CD14-positive monocyte (primary cell): ENCODE data around the gene WDR91. TPM values are rescaled to one million over a fixed set of nuclear protein-coding genes. Genes with fewer than 3 reads are reported as not detected.

Experiments used
- DNase-seq, 3 donors: peaks; one replicate each; pipeline ENCODE4 v3.0.0-alpha.2; 2011 to 2022
- H2AFZ ChIP-seq: 2 replicates; pipeline ENCODE4 v1.6.0; 2012; ENCODE audit warnings: mild to moderate bottlenecking, low read depth, low read length, inconsistent platforms; ENCODE audit not compliant: insufficient read depth, poor library complexity, severe bottlenecking
- H3K27ac ChIP-seq, 2 donors: 1 replicate in 1 of 2; 2 replicates in 1 of 2; pipeline ENCODE4 v1.5.1; 2012 to 2013; ENCODE audit warnings: low read length in 2 of 2, control low read depth in 1 of 2, inconsistent platforms in 1 of 2, low read depth in 1 of 2, mild to moderate bottlenecking in 1 of 2
- H3K27me3 ChIP-seq, 2 donors: one replicate each; pipeline versions ENCODE4 v1.6.0 to v1.6.1; 2011 to 2013; ENCODE audit warnings: low read length in 2 of 2; ENCODE audit not compliant: control insufficient read depth in 2 of 2, insufficient read depth in 2 of 2
- H3K36me3 ChIP-seq, 2 donors: replicated peaks in 1 of 2; 1 replicate in 1 of 2; 2 replicates in 1 of 2; pipeline versions ENCODE4 v1.5.1 to v1.6.1; 2012 to 2013; ENCODE audit warnings: low read length in 2 of 2, control low read depth in 1 of 2, inconsistent platforms in 1 of 2, mild to moderate bottlenecking in 1 of 2; ENCODE audit not compliant: insufficient read depth in 2 of 2, control insufficient read depth in 1 of 2
- H3K4me1 ChIP-seq, 2 donors: 1 replicate in 1 of 2; 2 replicates in 1 of 2; pipeline versions ENCODE4 v1.5.1 to v1.6.1; 2012 to 2013; ENCODE audit warnings: low read length in 2 of 2, control low read depth in 1 of 2, inconsistent platforms in 1 of 2, mild to moderate bottlenecking in 1 of 2, moderate library complexity in 1 of 2; ENCODE audit not compliant: insufficient read depth in 2 of 2, control insufficient read depth in 1 of 2
- H3K4me2 ChIP-seq: replicated peaks from 2 replicates; pipeline ENCODE3; 2012; ENCODE audit warnings: low read length, moderate library complexity, mild to moderate bottlenecking; ENCODE audit not compliant: poor library complexity, severe bottlenecking; ENCODE audit errors: extremely low read depth
- H3K4me3 ChIP-seq, 3 experiments: fragments of 200-600 bp in 1 of 3; sonication (generic) in 1 of 3; replicated peaks in 1 of 3; 1 replicate in 2 of 3; 2 replicates in 1 of 3; pipeline ENCODE4 v1.5.1; 2011 to 2013; ENCODE audit warnings: low read length in 3 of 3, mild to moderate bottlenecking in 3 of 3, control low read depth in 2 of 3, low read depth in 2 of 3, inconsistent platforms in 1 of 3, moderate library complexity in 1 of 3
- H3K79me2 ChIP-seq: 2 replicates; pipeline ENCODE4 v1.6.0; 2012; ENCODE audit warnings: mild to moderate bottlenecking, control low read depth, inconsistent platforms, low read length, moderate library complexity; ENCODE audit not compliant: insufficient read depth
- H3K9ac ChIP-seq: 2 replicates; pipeline ENCODE4 v1.6.0; 2017; ENCODE audit warnings: low read length, mild to moderate bottlenecking; ENCODE audit not compliant: insufficient read depth, poor library complexity, severe bottlenecking
- H3K9me3 ChIP-seq, 2 donors: replicated peaks in 1 of 2; 1 replicate in 1 of 2; 2 replicates in 1 of 2; pipeline versions ENCODE4 v1.5.1 to v1.6.1; 2012 to 2013; ENCODE audit warnings: low read length in 2 of 2, control low read depth in 1 of 2; ENCODE audit not compliant: control insufficient read depth in 1 of 2, insufficient read depth in 1 of 2
- H4K20me1 ChIP-seq: 2 replicates; pipeline ENCODE4 v1.6.0; 2012; ENCODE audit warnings: mild to moderate bottlenecking, low read length, control low read depth, moderate library complexity; ENCODE audit not compliant: insufficient read depth
- H3K27ac Mint-ChIP-seq, 7 donors: one replicate each; pipeline ENCODE4 v1.8.0; 2020; ENCODE audit warnings: mild to moderate bottlenecking in 7 of 7, mixed read lengths in 7 of 7, moderate library complexity in 6 of 7, inconsistent platforms in 2 of 7
- H3K27me3 Mint-ChIP-seq, 3 donors: one replicate each; pipeline ENCODE4 v1.8.0; 2021 to 2022; ENCODE audit warnings: low read depth in 3 of 3, mild to moderate bottlenecking in 3 of 3, mixed read lengths in 3 of 3, moderate library complexity in 3 of 3, inconsistent platforms in 1 of 3
- H3K36me3 Mint-ChIP-seq, 2 donors: one replicate each; pipeline ENCODE4 v1.8.0; 2020; ENCODE audit warnings: mixed read lengths in 2 of 2, inconsistent platforms in 1 of 2, mild to moderate bottlenecking in 1 of 2
- H3K4me1 Mint-ChIP-seq: one replicate; pipeline ENCODE4 v1.8.0; 2020; ENCODE audit warnings: mild to moderate bottlenecking, mixed read lengths
- H3K4me3 Mint-ChIP-seq, 2 donors: one replicate each; pipeline ENCODE4 v1.8.0; 2020; ENCODE audit warnings: mild to moderate bottlenecking in 2 of 2, mixed read lengths in 2 of 2, moderate library complexity in 1 of 2
- H3K9me3 Mint-ChIP-seq, 7 donors: one replicate each; pipeline ENCODE4 v1.8.0; 2020 to 2022; ENCODE audit warnings: mixed read lengths in 7 of 7, mild to moderate bottlenecking in 6 of 7, moderate library complexity in 6 of 7, inconsistent platforms in 2 of 7
- WGBS: methylation state at CpG from one replicate; pipeline ENCODE4 v1.1.5; 2013; ENCODE audit warnings: missing lambda C conversion rate; ENCODE audit not compliant: insufficient coverage; 5-methylcytosine and 5-hydroxymethylcytosine counted together
- intact Hi-C, 2 donors: fragments of 100-400 bp; cut with micrococcal nuclease; formaldehyde crosslinking; loops; one replicate each; pipeline versions ENCODE4 v1.15.0 to v1.15.1; 2023
- polyA plus RNA-seq, 3 donors: library from polyadenylated mRNA; depleted of rRNA in 1 of 3; unstranded in 2 of 3; stranded (reverse) in 1 of 3; fragments of 300-500 nt in 2 of 3; fragments of >200 nt in 1 of 3; fragmentation: Illumina TruSeq in 2 of 3; gene quantifications; 1 replicate in 2 of 3; 2 replicates in 1 of 3; pipeline ENCODE4 v1.2.3, GENCODE V29; 2012 to 2021
- TF ChIP-seq, protein P1 (sequence below): fragments of 200-600 bp; IDR thresholded peaks from one replicate; pipeline ENCODE4 v1.8.0; 2022; ENCODE audit warnings: antibody characterized with exemption, mild to moderate bottlenecking

The WDR91 gene
- polyA plus RNA-seq, 3 donors, result 2.5 to 35.0 (median 3.9) TPM

DNA sequence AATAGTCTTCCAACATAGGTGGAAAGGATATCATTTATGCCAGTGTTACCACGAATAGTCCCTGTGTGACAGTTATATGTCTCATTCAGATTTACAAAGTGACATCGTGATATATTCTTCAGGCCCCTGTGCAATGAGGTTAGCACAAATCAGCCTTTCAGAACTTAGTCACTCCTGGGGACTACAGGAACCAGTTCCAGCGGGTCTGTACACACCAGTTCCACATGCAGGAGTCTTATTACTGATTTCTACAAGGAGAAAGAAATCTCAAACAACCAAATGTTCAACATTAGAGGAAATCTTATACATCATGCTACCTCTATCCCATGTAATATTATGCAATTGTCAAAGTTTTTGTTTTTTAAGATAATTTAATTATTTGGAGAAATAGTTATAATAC, 4.4 kb upstream of the WDR91 start:
- Histone ChIP-seq H3K4me3 (no peak overlapping the region), H3K4me2 (no peak overlapping the region), H3K36me3 (no peaks in the 10 kb centered on the region), H3K4me1 (peaks cover 5 to 7% of the 10 kb centered on the region in 2 donors), H3K27ac (no peak overlapping the region), H4K20me1 (no peaks in the 10 kb centered on the region), H2AFZ (no peak overlapping the region), H3K9ac (no peak overlapping the region), H3K79me2 (no peaks in the 10 kb centered on the region), H3K27me3 (no peaks in the 10 kb centered on the region), H3K9me3 (no peaks in the 10 kb centered on the region)
- no peak overlapping the region for H3K27ac Mint-ChIP-seq
- H3K9me3 Mint-ChIP-seq, result no peaks in the 10 kb centered on the region
- H3K36me3 Mint-ChIP-seq, result no peaks in the 10 kb centered on the region
- H3K27me3 Mint-ChIP-seq, result peaks cover 0 to 7% (median 3%) of the 10 kb centered on the region in 3 donors
- intact Hi-C loops, result no loop called here
- WGBS, result 100% methylated on average over 2 of the region's 3 CpGs
- peaks cover 5% of the 10 kb centered on the region for H3K4me1 Mint-ChIP-seq
- no peak overlapping the region for H3K4me3 Mint-ChIP-seq
- DNase-seq, result no peak
- TF ChIP-seq, protein P1, sequence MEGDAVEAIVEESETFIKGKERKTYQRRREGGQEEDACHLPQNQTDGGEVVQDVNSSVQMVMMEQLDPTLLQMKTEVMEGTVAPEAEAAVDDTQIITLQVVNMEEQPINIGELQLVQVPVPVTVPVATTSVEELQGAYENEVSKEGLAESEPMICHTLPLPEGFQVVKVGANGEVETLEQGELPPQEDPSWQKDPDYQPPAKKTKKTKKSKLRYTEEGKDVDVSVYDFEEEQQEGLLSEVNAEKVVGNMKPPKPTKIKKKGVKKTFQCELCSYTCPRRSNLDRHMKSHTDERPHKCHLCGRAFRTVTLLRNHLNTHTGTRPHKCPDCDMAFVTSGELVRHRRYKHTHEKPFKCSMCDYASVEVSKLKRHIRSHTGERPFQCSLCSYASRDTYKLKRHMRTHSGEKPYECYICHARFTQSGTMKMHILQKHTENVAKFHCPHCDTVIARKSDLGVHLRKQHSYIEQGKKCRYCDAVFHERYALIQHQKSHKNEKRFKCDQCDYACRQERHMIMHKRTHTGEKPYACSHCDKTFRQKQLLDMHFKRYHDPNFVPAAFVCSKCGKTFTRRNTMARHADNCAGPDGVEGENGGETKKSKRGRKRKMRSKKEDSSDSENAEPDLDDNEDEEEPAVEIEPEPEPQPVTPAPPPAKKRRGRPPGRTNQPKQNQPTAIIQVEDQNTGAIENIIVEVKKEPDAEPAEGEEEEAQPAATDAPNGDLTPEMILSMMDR, result no peak

DNA sequence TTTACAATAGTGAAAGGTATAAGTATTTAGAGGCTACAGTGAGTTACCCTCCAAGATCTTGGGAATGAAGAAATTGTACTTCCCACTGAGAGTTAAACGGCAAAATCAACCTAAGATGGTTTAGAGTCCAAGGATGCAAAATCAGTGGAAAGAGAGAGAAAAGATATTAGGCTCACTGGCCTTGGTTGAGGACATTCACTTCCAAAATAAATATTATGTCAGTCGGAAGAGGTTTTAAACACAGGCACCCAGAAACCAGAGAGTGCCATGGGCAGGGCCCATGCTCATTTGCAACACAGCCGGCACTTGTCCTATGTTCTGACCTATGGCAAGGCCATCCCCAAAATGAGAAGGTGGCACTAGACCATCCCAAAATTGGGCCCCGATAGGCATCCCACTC, 3.9 kb upstream of the WDR91 start:
- Histone ChIP-seq H4K20me1 (no peaks in the 10 kb centered on the region), H3K9me3 (no peaks in the 10 kb centered on the region), H3K4me2 (no peak overlapping the region), H3K9ac (no peak overlapping the region), H2AFZ (no peak overlapping the region), H3K27ac (no peak overlapping the region), H3K27me3 (no peaks in the 10 kb centered on the region), H3K4me3 (no peak overlapping the region), H3K4me1 (peaks cover 10 to 12% of the 10 kb centered on the region in 2 donors), H3K36me3 (no peaks in the 10 kb centered on the region), H3K79me2 (no peaks in the 10 kb centered on the region)
- Mint-ChIP-seq H3K4me3 (no peak overlapping the region), H3K36me3 (no peaks in the 10 kb centered on the region), H3K27me3 (peaks cover 1 to 7% (median 3%) of the 10 kb centered on the region in 3 donors), H3K4me1 (peaks cover 10% of the 10 kb centered on the region), H3K9me3 (no peaks in the 10 kb centered on the region), H3K27ac (no peak overlapping the region)
- DNase-seq, result no peak
- WGBS, result 100% methylated on average over 2 of the region's 4 CpGs
- intact Hi-C loops, result no loop called here
- TF ChIP-seq, protein P1, result no peak
